Thyroid gland (tissue), 4 donors: ENCODE results near the gene NREP.

Source experiments
- POLR2A ChIP-seq, 2 donors: fragments of 450-650 bp; IDR thresholded peaks; one replicate each; pipeline ENCODE4 v1.6.1; 2017; ENCODE audit warnings: antibody characterized with exemption in 2 of 2, mild to moderate bottlenecking in 2 of 2, moderate library complexity in 1 of 2
- TF ChIP-seq, protein P1 (sequence below), 6 experiments: fragments of 200-600 bp in 3 of 6; fragments of 450-650 bp in 3 of 6; sonication (generic) in 3 of 6; IDR thresholded peaks; one replicate each; pipeline ENCODE4 v1.5.1; 2016 to 2019; ENCODE audit warnings: antibody characterized with exemption in 6 of 6, mild to moderate bottlenecking in 2 of 6, inconsistent platforms in 1 of 6, moderate library complexity in 1 of 6

DNA sequence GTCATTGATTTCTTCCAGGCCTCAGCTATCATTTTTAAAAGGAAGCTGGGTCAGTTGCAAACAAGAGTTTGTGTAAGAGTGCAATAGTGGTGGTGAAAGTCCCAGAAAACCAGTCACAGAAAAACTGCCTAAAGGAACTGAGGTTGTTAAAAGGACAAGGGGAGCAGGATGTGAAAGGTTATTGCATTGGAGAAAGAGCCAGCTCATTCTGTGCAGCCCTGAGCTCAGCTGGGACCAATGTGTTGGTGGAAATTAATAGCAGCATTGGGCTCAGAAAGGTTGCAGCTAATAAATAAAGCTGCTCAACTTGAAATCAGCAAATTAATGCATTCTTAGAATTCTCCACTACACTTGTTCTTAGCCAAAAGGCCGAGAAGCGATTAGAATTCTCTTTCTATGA is 34.9 kb downstream of the NREP start:
- TF ChIP-seq, protein P1, sequence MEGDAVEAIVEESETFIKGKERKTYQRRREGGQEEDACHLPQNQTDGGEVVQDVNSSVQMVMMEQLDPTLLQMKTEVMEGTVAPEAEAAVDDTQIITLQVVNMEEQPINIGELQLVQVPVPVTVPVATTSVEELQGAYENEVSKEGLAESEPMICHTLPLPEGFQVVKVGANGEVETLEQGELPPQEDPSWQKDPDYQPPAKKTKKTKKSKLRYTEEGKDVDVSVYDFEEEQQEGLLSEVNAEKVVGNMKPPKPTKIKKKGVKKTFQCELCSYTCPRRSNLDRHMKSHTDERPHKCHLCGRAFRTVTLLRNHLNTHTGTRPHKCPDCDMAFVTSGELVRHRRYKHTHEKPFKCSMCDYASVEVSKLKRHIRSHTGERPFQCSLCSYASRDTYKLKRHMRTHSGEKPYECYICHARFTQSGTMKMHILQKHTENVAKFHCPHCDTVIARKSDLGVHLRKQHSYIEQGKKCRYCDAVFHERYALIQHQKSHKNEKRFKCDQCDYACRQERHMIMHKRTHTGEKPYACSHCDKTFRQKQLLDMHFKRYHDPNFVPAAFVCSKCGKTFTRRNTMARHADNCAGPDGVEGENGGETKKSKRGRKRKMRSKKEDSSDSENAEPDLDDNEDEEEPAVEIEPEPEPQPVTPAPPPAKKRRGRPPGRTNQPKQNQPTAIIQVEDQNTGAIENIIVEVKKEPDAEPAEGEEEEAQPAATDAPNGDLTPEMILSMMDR (IDR thresholded peaks at IDR 0.05), result no peak
- no peak for TF ChIP-seq POLR2A (IDR thresholded peaks at IDR 0.05)
